RWPE1 (cell line): ENCODE data around the gene SERPINB5.

Experiments
- CTCF ChIA-PET: fragments of 350-600 bp; sonication (Branson Sonifier 250); formaldehyde crosslinking; extraction: SDS; loops from one replicate; lab custom pipeline; 2021; lab: Yijun Ruan, JAX
- POLR2A ChIA-PET: fragments of 400-600 bp; formaldehyde crosslinking; extraction: SDS; loops from one replicate; lab custom pipeline; 2020; ENCODE audit warnings: antibody characterized with exemption; ENCODE audit not compliant: low non-redundant PET; lab: Yijun Ruan, JAX
- DNase-seq: peaks from one replicate; pipeline ENCODE4 v3.0.0; 2012; ENCODE audit warnings: low spot score
- H3K27ac ChIP-seq: fragments of 450-650 bp; 2 replicates; pipeline ENCODE4 v1.5.1; 2017
- TF ChIP-seq, protein P1 (sequence below): fragments of 450-650 bp; conservative IDR thresholded peaks from 2 replicates; pipeline ENCODE4 v1.5.1; 2017; ENCODE audit warnings: low read depth, mild to moderate bottlenecking

SERPINB5 gene

DNA sequence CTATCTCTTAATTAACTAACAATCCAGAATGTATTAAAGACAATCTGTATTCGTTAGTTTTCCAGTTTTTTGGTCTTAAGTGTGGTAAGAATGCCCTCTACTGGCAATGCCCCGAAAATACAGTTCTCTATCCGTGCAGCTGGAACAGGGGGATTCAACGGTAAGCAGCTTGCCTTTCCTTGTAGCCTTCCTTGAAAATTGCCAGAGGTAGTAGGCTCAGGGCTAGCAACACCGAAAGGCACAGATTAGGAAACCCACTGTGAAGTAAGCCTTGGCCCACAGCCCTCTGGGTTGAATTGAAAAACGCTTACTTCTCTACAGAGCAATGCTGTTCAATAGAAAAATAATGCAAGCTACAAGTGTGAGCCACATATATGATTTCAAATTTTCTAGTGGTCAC lies 37.4 kb upstream of the SERPINB5 start:
- CTCF ChIA-PET, result interaction anchor here (0.6 to 1.1 kb wide), 6 partner anchors 17 to 285 kb away, joined by 3 to 5 read pairs (median 4); partner anchors contain the start of gene VPS4B
- H3K27ac ChIP-seq, result no peak overlapping the region
- TF ChIP-seq, protein P1, sequence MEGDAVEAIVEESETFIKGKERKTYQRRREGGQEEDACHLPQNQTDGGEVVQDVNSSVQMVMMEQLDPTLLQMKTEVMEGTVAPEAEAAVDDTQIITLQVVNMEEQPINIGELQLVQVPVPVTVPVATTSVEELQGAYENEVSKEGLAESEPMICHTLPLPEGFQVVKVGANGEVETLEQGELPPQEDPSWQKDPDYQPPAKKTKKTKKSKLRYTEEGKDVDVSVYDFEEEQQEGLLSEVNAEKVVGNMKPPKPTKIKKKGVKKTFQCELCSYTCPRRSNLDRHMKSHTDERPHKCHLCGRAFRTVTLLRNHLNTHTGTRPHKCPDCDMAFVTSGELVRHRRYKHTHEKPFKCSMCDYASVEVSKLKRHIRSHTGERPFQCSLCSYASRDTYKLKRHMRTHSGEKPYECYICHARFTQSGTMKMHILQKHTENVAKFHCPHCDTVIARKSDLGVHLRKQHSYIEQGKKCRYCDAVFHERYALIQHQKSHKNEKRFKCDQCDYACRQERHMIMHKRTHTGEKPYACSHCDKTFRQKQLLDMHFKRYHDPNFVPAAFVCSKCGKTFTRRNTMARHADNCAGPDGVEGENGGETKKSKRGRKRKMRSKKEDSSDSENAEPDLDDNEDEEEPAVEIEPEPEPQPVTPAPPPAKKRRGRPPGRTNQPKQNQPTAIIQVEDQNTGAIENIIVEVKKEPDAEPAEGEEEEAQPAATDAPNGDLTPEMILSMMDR, result peak; percentile 83
- POLR2A ChIA-PET, result interaction anchor here (0.7 kb wide), 1 partner anchor 38 kb away, joined by 3 read pairs; the partner anchor contains the start of gene SERPINB5
- DNase-seq, result peak; percentile 50

GRCh38 chr18:63440219-63440618 lies 36.5 kb upstream of the SERPINB5 start:
- TF ChIP-seq, protein P1, result no peak
- ChIA-PET CTCF (interaction anchor here (1.1 kb wide), 1 partner anchor 18 kb away, joined by 5 read pairs; the partner anchor contains the start of gene VPS4B), POLR2A (no interaction called here)
- H3K27ac ChIP-seq, result peak overlapping the region; percentile 80
- DNase-seq, result no peak

- TF ChIP-seq, protein P1, result no peak
- peak overlapping the region; percentile 48 for H3K27ac ChIP-seq
- ChIA-PET CTCF (no interaction called here), POLR2A (no interaction called here)
- DNase-seq, result no peak
Measured at GRCh38 chr18:63440881-63441280, 35.9 kb upstream of the SERPINB5 start.

DNA sequence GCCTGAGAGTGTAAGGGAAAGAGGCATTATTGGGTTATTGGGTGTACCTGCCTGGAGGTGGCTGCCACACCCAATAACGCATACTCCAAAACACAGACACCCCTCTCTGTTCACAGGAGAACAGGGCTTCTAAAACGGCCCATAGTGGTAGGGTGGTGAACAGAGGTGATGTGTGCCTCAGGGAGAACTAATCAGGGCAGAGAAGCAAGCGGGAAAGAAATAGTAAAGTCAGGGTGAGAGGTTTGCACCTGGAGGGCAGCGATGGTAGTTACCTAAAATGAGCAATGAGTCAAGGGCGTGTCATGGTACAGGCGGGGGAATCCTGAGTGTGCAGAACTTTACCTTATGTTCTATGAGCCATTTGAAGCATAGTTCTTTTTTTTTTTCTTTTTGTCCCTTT lies 32.9 kb upstream of the SERPINB5 start:
- ChIA-PET CTCF (interaction anchor here (0.6 kb wide), 2 partner anchors 10 to 437 kb away, joined by 3 read pairs; no protein-coding TSS in a partner anchor), POLR2A (interaction anchor here (1.4 kb wide), 1 partner anchor 78 kb away, joined by 3 read pairs; no protein-coding TSS in a partner anchor)
- H3K27ac ChIP-seq, result peak overlapping the region; percentile 96
- TF ChIP-seq, protein P1, result no peak
- DNase-seq, result peak; percentile 64

DNA sequence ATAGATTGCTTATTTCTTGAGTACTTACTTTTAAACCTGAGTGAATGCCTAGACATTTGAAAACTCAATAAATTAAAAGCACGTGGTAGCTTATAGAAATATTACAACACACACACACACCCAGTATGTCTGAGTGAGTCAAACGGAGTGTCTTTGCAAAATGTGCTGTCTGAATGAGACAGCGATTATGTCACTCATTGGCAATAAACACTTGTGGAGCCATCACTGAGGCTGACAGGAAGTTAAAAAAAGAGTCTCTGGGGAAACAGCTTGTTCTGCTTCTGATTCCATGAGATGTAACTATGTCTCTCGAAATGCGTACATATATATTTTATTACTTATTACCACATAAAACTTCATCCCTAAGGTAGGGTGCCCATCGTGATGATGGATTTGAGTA lies 32.2 kb upstream of the SERPINB5 start:
- CTCF ChIA-PET, result interaction anchor here (0.6 to 0.7 kb wide), 3 partner anchors 11 to 438 kb away, joined by 3 read pairs; no protein-coding TSS in a partner anchor
- H3K27ac ChIP-seq, result peak overlapping the region; percentile 96
- DNase-seq, result peak; percentile 81
- TF ChIP-seq, protein P1, result no peak
- POLR2A ChIA-PET, result interaction anchor here (1.2 to 1.4 kb wide), 2 partner anchors 32 to 79 kb away, joined by 3 read pairs; partner anchors contain the start of gene SERPINB5

DNA sequence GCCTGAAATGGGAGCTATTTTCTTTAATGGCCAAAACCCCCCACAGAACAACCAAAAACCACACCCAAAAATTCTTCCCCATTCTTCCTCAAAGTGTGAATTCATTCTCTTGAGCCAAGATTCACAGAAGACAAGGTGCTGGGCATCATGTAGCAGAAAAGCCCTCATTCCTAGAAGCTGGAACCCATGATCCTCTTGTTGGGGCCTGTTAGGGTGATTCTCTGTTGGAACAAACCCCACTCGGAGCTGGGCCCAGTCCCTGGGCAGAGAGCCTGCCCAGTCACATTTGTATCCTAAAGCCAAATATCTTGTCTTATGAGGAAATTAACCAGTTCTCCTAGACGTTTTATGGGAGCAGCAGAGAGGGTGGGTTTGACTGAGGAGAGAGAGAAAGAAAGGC lies 31.7 kb upstream of the SERPINB5 start:
- DNase-seq, result peak; percentile 32
- CTCF ChIA-PET, result interaction anchor here (0.7 kb wide), 1 partner anchor 430 kb away, joined by 3 read pairs; no protein-coding TSS in a partner anchor
- POLR2A ChIA-PET, result interaction anchor here (1.2 to 1.4 kb wide), 2 partner anchors 31 to 79 kb away, joined by 3 read pairs; partner anchors contain the start of gene SERPINB5
- TF ChIP-seq, protein P1, result no peak
- peak overlapping the region; percentile 96 for H3K27ac ChIP-seq
